ENCODE data around the gene PPP2R5D. TPM values are rescaled to one million over a fixed set of nuclear protein-coding genes. Genes with fewer than 3 reads are reported as not detected.
"Not testable (repeated sequence)": the region's sequence is repeated elsewhere in the genome, so short reads cannot be mapped to it uniquely, and the experiment has no call there.

The PPP2R5D gene
- total and polyA plus RNA-seq, 7 donors, result 26.7 to 41.5 (median 35.5) TPM

GRCh38 chr6:42938428-42938796 is 46.0 kb upstream of the PPP2R5D start:
- H3K27ac ChIP-seq, result no peak overlapping the region
- no peaks in the 10 kb centered on the region for H3K4me1 ChIP-seq
- H3K4me3 ChIP-seq, result no peak overlapping the region
- 87 to 90% methylated on average over 5 of the region's 5 CpGs for WGBS, 2 donors
- intact Hi-C loops (cut with DNase I), result no loop called here
- H3K27me3 ChIP-seq, result no peaks in the 10 kb centered on the region
- H3K36me3 ChIP-seq, result peaks cover 14 to 58% (median 50%) of the 10 kb centered on the region in 4 donors
- DNase-seq, result no peak
- TF ChIP-seq POLR2A (IDR thresholded peaks at IDR 0.05), result no peak
- H3K9me3 ChIP-seq, result no peaks in the 10 kb centered on the region

GRCh38 chr6:42938987-42939809 is 45.2 kb upstream of the PPP2R5D start:
- no peaks in the 10 kb centered on the region for H3K27me3 ChIP-seq
- H3K4me3 ChIP-seq, result no peak overlapping the region
- peaks cover 14 to 63% (median 54%) of the 10 kb centered on the region in 4 donors for H3K36me3 ChIP-seq
- no peaks in the 10 kb centered on the region for H3K4me1 ChIP-seq
- no peak for DNase-seq
- TF ChIP-seq CTCF (IDR thresholded peaks at IDR 0.05) (no peak), EP300 (IDR thresholded peaks at IDR 0.05) (no peak), POLR2AphosphoS5 (IDR thresholded peaks at IDR 0.05) (no peak), POLR2A (IDR thresholded peaks at IDR 0.05) (no peak)
- no peaks in the 10 kb centered on the region for H3K9me3 ChIP-seq
- no peak overlapping the region for H3K27ac ChIP-seq
- 71 to 84% methylated on average over 9 of the region's 9 CpGs for WGBS, 2 donors
- intact Hi-C loops (cut with DNase I), result no loop called here

GRCh38 chr6:42939810-42940167 is 44.6 kb upstream of the PPP2R5D start:
- TF ChIP-seq CTCF (IDR thresholded peaks at IDR 0.05) (no peak), POLR2A (IDR thresholded peaks at IDR 0.05) (no peak), EP300 (IDR thresholded peaks at IDR 0.05) (no peak), POLR2AphosphoS5 (IDR thresholded peaks at IDR 0.05) (no peak)
- WGBS, 2 donors, result 78 to 91% methylated on average over 4 of the region's 4 CpGs
- Histone ChIP-seq H3K27me3 (no peaks in the 10 kb centered on the region), H3K36me3 (peaks cover 14 to 59% (median 51%) of the 10 kb centered on the region in 4 donors), H3K4me1 (no peaks in the 10 kb centered on the region), H3K27ac (no peak overlapping the region), H3K9me3 (no peaks in the 10 kb centered on the region), H3K4me3 (no peak overlapping the region)
- intact Hi-C loops (cut with DNase I), result no loop called here
- DNase-seq, result no peak

GRCh38 chr6:42940493-42941045 is 43.8 kb upstream of the PPP2R5D start:
- H3K27ac ChIP-seq, result no peak overlapping the region
- no peak for TF ChIP-seq POLR2AphosphoS5 (IDR thresholded peaks at IDR 0.05)
- no peak for TF ChIP-seq POLR2A (IDR thresholded peaks at IDR 0.05)
- no peak for TF ChIP-seq EP300 (IDR thresholded peaks at IDR 0.05)
- no peak for TF ChIP-seq CTCF (IDR thresholded peaks at IDR 0.05)
- H3K36me3 ChIP-seq, result peaks cover 10 to 51% (median 44%) of the 10 kb centered on the region in 4 donors
- H3K9me3 ChIP-seq, result no peaks in the 10 kb centered on the region
- no peak overlapping the region for H3K4me3 ChIP-seq
- no peaks in the 10 kb centered on the region for H3K4me1 ChIP-seq
- intact Hi-C loops (cut with DNase I), result no loop called here
- H3K27me3 ChIP-seq, result no peaks in the 10 kb centered on the region
- no peak for DNase-seq
- WGBS, 2 donors, result 96% methylated on average over 6 of the region's 6 CpGs

- WGBS, 2 donors, result 95 to 96% methylated on average over 5 of the region's 5 CpGs
- intact Hi-C loops (cut with DNase I); H3K27ac ChIP-seq; H3K9me3 ChIP-seq; H3K4me1 ChIP-seq; H3K4me3 ChIP-seq; DNase-seq; H3K27me3 ChIP-seq: not testable (repeated sequence)
- peaks cover 8 to 43% (median 36%) of the 10 kb centered on the region in 4 donors for H3K36me3 ChIP-seq
Measured at GRCh38 chr6:42941356-42941755, 43.0 kb upstream of the PPP2R5D start.

Measured in sigmoid colon (tissue), 7 donors.